COLO829 (cell line): ENCODE data around the gene CTNND2.
"Not testable (repeated sequence)": the region's sequence is repeated elsewhere in the genome, so short reads cannot be mapped to it uniquely, and the experiment has no call there.

Experiments used
- DNase-seq: peaks from one replicate; pipeline ENCODE4 v3.0.0; 2012; ENCODE audit warnings: low spot score

Gene CTNND2

DNA sequence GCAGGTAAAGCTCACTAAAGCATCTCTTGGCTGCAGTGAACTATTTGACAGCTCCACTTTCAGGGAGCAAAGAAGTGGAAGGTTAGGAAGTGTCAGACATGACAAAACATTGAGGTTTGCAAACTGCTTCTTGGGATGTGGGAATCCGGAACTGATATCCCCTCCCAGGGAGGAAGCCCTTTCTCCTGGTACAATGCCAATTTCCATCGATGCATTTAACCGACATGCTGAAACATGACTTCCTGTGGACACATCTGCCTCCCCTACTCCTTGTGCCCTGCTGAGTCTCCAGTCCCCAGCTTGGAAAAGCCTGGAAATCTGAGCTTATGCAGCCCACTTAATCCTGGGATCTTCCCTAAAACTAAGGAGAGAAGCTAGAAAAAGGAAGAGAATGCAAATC is 820.1 kb downstream of the CTNND2 start:
- no peak for DNase-seq

DNA sequence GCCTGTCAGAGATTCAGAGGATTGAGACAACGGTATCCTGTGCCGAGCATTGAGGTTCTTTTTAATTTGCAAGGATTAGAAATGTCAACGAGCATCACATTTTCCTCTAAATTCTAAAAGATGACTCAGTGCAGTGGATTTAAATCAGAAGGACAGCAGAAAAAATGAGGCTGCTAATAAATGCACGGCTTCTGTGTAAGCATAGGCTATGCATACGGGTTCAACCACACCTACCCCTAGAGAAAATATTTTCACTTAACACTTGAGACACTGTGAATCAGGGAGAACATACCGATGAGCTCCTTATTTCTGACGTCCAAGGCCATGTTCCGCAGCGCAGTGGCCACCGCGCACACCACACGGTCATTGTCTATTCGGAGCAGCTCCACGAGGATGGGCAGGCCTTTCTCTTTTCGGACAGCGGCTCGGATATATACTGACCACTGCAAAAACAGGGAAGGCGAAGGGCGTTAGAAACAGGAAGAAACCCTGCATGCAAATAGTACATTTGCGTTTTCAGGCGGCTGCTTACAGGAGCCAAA is 821.8 kb downstream of the CTNND2 start:
- no peak for DNase-seq

DNA sequence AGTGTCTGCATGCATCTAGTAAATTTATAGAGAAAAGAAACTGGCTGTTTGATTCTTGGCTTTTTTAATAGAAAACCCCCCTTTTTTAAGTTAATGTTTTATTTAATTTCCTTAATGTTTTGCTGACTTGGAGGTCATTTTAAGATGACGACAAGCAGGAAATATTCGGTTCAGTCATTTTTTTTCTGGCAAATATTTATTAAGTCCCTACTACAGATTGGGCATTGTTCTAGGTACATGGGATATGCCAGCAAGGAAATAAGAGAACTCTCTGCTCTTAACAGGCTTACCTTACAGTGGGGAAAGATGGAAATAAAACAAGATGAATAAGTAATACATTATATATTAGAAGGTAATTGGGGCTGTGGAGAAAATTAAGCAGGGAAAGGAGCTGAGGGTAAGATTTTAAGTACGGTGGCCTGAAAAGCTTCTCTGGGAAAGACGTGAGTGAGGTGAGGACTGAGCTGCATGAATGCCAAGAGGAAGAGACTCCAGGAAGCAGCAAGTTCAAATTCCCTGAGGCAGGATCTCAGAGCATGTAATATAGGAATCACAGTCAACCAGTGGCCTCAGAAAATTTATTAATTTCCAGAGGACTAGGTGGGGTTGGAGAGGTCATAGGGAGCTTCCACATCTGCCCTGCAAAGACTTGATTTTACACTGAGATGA is 827.2 kb downstream of the CTNND2 start:
- no peak for DNase-seq

DNA sequence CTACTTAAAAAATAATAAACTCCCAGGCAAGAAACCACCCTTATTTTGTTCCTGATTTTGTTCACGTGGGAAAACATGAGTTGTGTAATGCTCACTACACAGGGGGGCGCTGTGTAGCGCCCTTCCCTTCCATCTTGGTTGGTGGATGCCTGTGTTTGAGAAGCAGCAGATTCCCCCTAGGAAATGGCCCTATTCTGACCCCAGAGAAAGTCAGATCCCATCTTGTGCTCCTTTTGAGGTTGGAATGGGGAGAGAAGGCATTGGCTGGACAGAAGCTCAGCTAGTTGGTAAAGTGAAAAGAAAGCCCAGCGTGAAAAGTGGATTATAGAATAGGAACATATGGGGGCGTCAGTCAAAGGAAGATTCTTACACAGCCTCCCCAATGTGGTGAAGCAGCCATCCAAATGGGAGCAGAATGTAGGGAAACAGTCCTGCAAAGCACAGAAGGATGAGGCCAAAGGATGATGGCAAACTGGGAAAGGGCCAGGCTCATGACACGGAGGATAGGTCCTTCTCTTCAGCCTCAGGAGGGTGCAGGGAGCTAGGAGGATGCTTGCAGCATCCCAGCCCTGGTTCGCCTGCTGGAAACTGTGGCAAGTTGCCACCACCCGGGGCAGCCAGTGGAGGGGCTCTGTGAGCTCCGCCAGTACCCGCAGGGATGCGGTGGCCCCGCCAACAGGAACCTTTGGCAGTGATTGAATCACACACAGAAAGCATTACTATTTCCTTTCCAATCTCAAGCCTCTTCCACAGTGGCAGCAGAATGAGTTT is 829.0 kb downstream of the CTNND2 start:
- no peak for DNase-seq

DNA sequence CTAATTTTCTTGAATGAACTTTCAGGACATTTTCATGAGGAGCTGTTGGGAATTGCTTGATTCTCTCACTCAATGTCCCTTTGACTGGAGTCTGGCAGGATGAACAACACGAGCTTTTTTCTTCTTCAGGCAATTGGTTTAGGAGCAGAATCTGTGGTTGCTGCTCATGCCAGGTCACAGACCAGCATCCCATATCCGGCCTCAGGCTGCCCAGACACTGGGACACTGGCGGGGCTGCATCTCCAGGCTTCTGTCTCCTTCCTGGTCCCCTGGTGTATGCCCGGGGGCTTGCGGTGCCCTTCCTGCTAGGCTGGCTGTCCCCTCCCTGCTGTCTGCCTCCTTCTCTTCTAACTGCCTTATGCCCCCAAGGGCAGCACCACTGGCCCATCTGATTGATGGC is 831.7 kb downstream of the CTNND2 start:
- no peak for DNase-seq

DNA sequence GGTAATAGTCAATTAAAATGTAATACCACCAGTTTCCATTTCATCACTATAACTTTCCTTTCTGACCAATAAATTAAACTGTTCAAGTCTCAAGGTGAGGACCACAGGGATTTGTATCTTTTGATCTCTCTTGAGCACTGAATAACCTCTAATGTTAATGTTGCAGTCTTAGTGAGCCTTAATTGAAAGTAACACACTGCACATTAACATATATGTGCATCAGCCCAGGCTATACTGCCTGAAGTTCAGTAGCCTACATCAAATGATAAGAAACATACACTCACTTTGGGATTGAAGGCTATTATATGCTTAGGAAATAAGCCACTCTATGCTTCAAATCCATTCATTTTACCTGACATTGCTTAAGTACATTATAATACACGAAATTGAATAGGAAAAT is 832.2 kb downstream of the CTNND2 start:
- DNase-seq: no peak

DNA sequence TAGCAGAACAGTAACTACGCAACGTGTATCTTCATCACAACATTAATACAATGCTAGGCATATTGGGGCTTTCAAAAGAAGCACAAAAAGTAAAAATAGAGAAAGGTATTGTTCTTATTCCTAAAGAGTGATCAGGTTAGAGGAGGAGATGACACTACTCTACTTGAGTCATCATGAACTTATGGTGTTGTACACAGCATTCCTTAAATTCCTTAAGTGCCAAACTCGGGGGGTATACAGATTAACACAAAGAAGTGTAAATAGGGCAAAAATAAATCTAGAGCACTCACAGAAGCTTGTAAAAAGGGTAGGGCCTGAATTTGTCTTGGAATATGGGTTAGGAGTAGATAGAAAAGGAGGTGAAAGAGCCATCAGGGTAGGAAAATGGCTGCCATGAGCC is 835.2 kb downstream of the CTNND2 start:
- no peak for DNase-seq

DNA sequence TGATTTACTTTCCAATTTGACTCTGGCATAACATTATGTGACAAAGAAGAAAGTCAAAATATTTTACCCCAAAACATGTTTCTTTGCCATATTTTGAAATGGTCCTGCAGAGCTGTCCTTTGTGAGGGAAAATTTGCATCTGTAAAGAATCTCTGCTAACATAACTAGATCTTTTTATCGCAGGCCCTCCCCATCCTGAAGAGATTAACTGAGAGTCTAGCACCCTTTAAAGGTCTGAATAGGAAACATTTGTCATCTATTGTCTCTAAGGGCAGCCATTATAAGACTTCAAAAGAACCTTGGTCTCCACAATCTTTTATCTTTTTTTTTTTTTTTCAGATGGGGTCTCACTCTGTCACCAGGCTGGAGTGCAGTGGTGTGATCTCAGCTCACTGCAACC is 838.5 kb downstream of the CTNND2 start:
- DNase-seq: not testable (repeated sequence)

DNA sequence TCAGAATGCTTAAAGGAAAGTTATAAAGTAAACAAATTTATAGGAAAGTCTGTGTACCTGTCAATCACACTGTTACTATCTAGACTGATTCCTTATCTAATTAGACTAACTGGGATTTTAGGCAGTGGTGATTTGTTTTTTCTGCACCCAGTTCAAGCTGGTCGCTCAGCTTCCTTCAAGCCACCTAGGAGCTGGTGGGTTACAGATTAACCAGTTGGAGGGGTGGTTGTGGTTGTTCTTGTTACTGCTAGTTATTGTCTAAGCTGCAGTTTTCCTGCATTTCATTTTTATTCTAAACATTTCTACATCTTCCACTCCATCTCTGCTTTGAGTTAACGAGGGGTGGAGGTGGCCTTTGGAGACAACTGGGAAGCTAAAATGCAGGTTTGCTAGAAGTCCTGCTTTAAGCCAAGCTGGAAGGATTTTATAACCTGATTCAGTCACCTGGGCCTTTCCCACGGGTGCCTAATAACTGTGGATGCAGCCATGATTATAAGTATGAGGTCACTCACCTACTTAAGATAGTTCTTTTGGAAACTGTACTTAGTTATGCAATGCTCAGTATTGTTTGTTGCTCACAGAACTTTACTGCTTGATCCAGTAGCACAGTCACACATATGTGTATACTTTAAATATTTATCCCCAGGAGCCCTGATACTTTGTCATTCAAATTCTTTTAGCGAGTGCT is 839.3 kb downstream of the CTNND2 start:
- no peak for DNase-seq

DNA sequence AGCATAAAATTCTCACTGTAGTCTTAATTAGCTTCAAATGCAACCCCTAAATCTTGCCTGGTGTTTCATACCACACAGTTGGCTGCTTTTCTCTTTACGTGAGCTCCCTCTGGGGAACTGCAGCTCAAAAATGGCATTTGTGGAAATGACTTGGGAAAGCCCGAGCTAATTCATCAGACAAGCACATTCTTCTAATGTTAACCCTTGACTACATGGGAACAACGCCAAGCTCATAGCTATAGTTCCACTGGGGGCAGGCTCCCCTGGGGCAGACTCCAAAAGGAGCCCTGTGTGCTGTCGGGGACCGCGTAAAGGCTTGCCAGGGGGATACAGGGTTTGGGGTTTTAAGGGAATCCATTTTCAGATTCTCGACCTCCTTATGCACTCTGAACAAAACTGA is 841.8 kb downstream of the CTNND2 start:
- DNase-seq: no peak

DNA sequence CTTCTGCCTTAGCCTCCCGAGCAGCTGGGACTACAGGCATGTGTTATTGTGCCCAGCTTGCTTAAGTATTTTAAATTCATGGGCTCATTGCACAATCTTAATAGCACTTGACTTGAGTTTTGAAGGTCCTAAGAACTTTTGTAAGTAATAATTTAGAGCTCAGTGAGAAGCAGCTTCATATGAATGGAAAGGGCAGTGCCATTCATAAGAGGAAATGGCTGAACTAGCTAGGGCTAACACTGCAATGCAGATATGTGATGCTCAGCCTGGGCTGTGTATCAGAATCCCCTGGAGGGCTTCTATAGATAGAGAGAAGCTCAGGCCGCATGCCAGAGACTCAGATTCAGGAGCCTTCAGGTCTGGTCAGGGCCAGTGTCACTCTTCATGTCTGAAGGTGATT is 847.7 kb downstream of the CTNND2 start:
- no peak for DNase-seq

DNA sequence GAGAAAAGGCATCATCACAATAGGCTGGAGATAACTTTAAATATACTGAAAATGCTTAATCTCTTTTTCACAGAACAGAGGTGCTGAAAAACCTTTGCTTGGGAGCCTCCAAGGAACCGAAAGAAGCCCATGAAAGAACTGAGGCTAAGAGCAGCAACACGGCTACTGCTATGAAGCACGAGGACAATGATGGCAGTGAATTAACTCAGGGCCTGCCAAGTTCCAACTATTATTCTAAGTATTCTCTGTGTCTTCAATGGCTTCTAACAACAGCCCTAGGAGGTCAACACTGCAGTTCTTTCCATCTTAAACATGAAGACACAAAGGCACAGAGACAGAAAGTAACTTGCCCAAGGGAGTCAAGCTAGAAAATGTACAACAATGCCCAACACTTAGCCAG is 850.2 kb downstream of the CTNND2 start:
- no peak for DNase-seq

DNA sequence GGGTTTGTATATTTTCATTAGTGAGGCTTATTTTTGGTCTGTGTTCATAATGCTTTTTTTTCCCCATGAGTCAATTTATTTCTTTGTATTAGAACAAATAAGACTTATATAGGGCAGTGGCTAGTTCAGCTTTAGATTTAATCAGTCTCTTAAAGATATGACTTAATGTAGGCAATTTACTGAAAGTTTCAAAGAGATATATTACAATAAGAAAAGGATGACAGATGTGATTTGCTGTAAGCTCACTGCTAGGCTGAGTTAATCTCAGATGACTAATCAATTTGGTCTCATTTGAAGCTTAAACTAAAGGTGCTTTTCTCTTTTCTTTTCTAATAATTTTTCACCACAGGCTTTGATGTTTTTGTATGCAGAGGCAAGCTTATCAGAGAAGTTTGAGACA is 851.4 kb downstream of the CTNND2 start:
- DNase-seq: no peak

DNA sequence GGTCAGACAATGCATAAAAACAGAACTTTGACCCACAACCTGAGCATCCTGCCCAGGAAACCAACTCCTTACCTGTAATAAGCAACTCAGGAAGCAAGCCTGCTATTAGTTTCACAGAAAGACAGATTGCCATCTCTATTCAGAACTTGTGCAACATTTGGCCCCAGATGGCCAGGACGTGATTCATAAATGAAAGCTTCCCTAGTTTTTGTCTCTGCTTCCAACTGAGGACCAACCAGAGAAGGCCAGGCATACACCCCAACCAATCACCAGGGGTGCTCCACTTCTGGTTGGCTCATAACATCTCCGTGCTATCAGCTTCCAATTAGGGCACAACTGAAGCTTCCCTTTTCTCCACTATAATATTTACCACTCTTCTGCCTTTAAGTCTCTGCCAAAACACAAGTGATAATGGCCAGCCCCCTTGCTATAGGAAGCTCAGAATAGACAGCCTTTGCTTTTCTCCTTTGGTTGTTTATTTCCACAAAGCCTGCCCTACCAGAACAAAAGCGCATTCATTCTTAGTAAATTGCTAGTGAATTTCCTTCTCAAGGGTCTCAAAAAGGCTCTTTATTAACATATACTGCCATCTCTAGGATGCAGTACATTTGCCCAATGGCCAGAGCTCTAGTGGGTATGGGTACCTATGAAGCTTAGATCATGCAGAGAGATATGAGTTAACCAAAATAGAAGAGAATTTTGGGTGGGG is 853.5 kb downstream of the CTNND2 start:
- DNase-seq: no peak

DNA sequence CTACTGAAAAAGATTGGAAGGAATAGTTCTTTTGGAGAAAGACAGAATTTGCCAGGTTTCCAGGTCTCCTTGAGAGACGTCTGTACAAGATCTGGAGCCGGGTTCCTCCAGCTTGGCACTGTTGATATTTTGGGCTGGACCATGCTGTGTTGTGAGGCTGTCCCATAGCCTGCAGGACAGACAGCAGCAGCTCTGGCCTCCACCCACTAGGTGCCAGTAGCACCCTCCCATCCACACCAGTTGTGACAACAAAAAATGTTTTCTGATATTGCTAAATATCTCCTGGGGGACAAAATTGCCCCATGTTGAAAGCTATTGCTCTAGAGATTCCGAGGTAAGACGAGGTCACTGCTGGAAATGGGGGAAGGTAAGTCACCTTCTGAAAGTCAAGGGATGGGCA is 855.5 kb downstream of the CTNND2 start:
- DNase-seq: no peak

DNA sequence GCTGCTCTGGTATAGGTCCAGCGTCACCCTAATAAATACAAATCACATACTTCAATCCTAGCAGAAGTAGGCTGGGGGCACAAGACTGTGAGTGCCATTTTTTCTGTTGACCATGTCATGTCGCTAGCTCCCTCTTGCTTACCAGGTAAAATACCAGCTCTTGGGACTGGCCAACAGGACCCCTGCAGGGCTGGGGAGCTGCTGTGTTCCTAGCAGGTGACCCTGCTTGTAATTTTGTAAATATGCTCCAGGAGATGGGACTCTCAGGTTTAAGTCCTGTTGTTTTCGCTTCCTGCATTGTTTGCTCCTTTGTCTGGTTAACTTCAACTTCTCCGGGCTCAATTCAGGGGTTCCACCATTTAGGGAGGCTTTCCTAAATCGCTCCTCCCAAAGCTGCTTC is 856.6 kb downstream of the CTNND2 start:
- DNase-seq: no peak

DNA sequence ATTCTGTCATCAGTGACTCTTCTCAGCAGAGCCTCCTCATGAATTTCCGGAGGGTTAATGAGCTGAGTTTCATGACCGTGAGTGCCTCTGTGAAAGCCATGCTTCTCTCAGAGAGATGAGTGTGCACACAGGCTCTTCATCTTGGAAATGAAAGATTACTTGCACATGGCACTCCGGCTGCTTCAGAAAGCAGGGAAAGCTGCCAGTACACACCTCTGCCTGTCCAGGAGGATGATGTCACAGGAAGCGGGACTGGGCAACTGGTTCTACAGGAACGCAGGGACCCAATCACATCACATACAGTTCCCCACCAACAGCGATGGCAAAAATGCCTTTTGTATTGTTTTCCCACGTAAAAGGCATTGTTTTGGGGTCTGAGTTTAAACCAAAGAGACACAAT is 857.2 kb downstream of the CTNND2 start:
- no peak for DNase-seq

DNA sequence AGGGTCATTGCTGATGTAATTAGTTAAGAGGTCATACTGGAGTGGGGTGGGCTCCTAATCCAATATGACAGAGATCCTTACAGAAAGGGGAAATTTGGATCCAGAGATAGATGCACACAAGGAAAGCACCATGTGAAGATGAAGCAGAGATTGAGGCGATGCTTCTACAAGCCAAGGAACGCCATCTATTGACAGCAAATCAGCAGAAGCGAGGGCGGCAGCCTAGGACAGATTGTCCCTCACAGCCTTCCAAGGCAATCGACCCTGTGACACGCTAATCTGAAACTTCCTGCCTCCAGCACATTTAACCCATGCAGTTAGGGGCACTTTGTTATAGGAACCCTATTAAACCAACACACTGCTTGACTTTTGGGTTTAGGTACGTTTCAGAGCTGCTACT is 858.1 kb downstream of the CTNND2 start:
- no peak for DNase-seq

DNA sequence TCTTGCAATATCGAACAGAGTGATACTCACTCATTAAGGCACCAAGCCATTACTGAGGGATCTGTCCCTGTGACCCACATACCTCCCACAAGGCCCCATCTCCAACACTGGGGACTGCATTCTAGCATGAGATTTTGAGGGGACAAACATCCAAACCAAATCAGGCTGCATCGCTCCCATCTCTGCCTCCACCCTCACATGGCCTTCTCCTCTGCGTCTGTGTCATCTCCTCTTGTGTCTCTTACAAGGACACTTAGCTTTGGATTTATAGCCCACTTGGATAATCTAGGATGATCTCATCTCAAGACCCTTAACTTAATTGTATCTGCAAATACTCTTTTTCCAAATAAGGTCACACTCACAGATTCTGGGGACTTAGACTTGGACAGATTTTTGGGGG is 858.8 kb downstream of the CTNND2 start:
- no peak for DNase-seq

DNA sequence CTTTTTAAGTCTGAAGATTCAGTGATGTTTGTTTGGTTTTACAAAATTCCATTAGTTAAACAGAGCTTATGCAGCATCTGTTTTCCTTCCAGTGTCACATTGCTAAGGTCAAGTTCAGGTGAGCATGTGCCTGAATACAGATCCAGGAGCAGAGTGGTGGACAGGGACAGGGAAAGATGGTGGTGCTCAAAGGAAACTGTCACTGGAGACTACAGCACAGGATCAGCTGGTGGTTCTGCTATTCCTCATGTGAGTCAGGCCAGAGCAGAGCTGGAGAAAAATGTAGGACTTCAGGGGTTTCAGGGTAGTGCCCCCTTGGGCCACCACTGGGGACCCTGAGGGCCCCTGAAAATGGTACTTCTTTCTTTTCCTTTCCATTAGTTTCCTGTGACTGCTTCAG is 859.7 kb downstream of the CTNND2 start:
- DNase-seq: no peak

DNA sequence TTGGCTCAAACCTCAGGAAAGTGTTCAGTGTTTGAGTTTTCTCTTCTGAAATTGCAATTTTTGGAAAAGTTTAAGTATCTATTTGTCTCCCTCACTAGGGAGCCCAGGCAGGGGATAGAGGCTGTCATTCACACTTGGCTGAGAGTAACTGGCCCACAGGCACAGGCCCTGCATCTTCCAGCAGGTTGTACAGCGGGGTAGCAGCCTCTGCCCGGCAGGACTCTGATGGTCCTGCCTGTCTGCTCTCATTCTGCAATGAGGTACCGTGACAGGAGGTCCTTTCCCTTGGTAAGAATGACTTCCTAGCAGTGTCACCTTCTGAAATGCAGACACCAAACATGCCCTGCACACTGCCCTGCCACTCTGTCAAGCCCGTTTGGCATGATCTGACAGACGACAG is 860.4 kb downstream of the CTNND2 start:
- no peak for DNase-seq

DNA sequence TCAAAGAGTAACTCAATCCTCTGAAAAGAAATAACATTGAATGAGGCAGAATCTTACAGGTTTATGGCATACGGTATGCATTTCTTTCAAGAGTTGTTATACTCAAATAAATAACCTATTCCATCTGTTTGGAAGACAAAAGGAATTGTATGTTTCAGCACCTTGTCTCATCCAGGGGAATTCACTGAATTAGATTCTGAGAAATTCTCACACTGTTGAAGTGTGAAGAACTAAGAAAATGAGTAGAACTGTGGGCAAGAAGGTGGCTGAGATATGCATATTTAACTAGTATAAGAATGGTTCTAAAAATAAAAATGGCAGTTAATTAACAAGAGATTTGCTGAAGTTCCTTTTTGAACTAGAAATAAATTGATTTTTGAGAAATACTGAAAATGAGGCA is 863.9 kb downstream of the CTNND2 start:
- no peak for DNase-seq

DNA sequence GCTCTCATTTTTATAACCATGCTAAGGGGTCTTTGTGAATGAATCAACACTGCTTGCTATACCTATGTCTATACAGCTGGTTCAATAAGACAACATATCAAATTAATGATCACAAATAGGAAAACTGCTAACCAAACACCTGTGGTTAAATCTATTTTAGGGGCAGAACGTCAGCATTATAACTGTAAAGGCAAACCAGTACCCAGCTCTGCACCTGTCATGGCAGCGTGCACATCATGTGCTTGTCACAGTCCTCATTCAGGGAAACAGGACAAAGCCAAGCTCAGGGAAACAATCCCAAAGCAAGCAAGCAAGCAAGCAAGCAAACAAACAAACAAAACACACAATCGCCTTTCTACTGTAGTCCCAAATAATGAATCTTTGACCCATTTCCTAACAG is 865.5 kb downstream of the CTNND2 start:
- DNase-seq: no peak
